Measurements from ENCODE around the gene TSTD2. TPM values are rescaled to one million over a fixed set of nuclear protein-coding genes. Genes with fewer than 3 reads are reported as not detected.
A peak's percentile ranks its signal among the peaks of the same experiment; 100 is the strongest.

The TSTD2 gene
- total RNA-seq, 4 donors from 2014 or later, result 11.6 to 19.9 (median 14.5) TPM

- in situ Hi-C loops (cut with MboI; ENCODE audit: low sequenced_read_pairs in 4 of 4), result no loop called here
- peak in 1 of 2 donors; percentile 31 for DNase-seq
- TF ChIP-seq POLR2A (IDR thresholded peaks at IDR 0.05) (no peak), CTCF (IDR thresholded peaks at IDR 0.05 in 4 of 5, conservative IDR thresholded peaks at IDR 0.05 in 1 of 5) (no peak)
Measured at GRCh38 chr9:97571664-97572063, 61.5 kb downstream of the TSTD2 start.

GRCh38 chr9:97570899-97571298 is 62.3 kb downstream of the TSTD2 start:
- Histone ChIP-seq H3K27me3 (no peaks in the 10 kb centered on the region), H3K27ac (peak overlapping the region; percentile 67 to 82 (median 76)), H3K36me3 (peaks cover 0 to 55% of the 10 kb centered on the region in 2 donors), H3K4me3 (no peak overlapping the region), H3K9me3 (no peaks in the 10 kb centered on the region), H3K4me1 (peaks cover 29 to 39% of the 10 kb centered on the region in 2 donors)
- in situ Hi-C loops (cut with MboI; ENCODE audit: low sequenced_read_pairs in 4 of 4), result no loop called here
- ATAC-seq, result peak; percentile 87 to 92
- TF ChIP-seq POLR2A (IDR thresholded peaks at IDR 0.05) (no peak), CTCF (IDR thresholded peaks at IDR 0.05 in 4 of 5, conservative IDR thresholded peaks at IDR 0.05 in 1 of 5) (no peak)
- DNase-seq, result peak; percentile 87 to 95
- intact Hi-C loops (cut with DNase I; ENCODE audit: low total_unique reads), result no loop called here

More at GRCh38 chr9:97571664-97572063, 61.5 kb downstream of the TSTD2 start:
- Histone ChIP-seq H3K27ac (peak overlapping the region in 3 of 4 donors; percentile 76 to 82 (median 77)), H3K9me3 (no peaks in the 10 kb centered on the region), H3K4me3 (no peak overlapping the region), H3K36me3 (peaks cover 0 to 56% of the 10 kb centered on the region in 2 donors), H3K27me3 (no peaks in the 10 kb centered on the region), H3K4me1 (peaks cover 29 to 38% of the 10 kb centered on the region in 2 donors)
- intact Hi-C loops (cut with DNase I; ENCODE audit: low total_unique reads), result no loop called here
- peak in 1 of 2 donors; percentile 24 for ATAC-seq

- intact Hi-C loops (cut with DNase I; ENCODE audit: low total_unique reads) (no loop called here), in situ Hi-C loops (cut with MboI; ENCODE audit: low sequenced_read_pairs in 4 of 4) (no loop called here)
- Histone ChIP-seq H3K27me3 (no peaks in the 10 kb centered on the region), H3K4me3 (no peak overlapping the region), H3K36me3 (peaks cover 0 to 54% of the 10 kb centered on the region in 2 donors), H3K27ac (peak overlapping the region; percentile 58 to 90 (median 68)), H3K4me1 (peaks cover 42 to 53% of the 10 kb centered on the region in 2 donors), H3K9me3 (no peaks in the 10 kb centered on the region)
- DNase-seq, result no peak
- TF ChIP-seq CTCF (IDR thresholded peaks at IDR 0.05 in 4 of 5, conservative IDR thresholded peaks at IDR 0.05 in 1 of 5) (no peak), POLR2A (IDR thresholded peaks at IDR 0.05) (no peak)
- no peak for ATAC-seq
Measured at GRCh38 chr9:97568461-97569275, 64.5 kb downstream of the TSTD2 start.

- Histone ChIP-seq H3K36me3 (peaks cover 0 to 53% of the 10 kb centered on the region in 2 donors), H3K9me3 (no peaks in the 10 kb centered on the region), H3K27ac (peak overlapping the region; percentile 58 to 90 (median 68)), H3K4me3 (no peak overlapping the region), H3K4me1 (peaks cover 42 to 61% of the 10 kb centered on the region in 2 donors), H3K27me3 (no peaks in the 10 kb centered on the region)
- DNase-seq (peak in 1 of 2 donors; percentile 24), ATAC-seq (peak in 1 of 2 donors; percentile 18)
- TF ChIP-seq POLR2A (IDR thresholded peaks at IDR 0.05) (no peak), CTCF (IDR thresholded peaks at IDR 0.05 in 4 of 5, conservative IDR thresholded peaks at IDR 0.05 in 1 of 5) (no peak)
- intact Hi-C loops (cut with DNase I; ENCODE audit: low total_unique reads), result no loop called here
- in situ Hi-C loops (cut with MboI; ENCODE audit: low sequenced_read_pairs in 4 of 4), result no loop called here
Measured at GRCh38 chr9:97567894-97568202, 65.3 kb downstream of the TSTD2 start.
